GM18517 (cell line): ENCODE measurements around the gene PCK2.
A peak's percentile ranks its signal among the peaks of the same experiment; 100 is the strongest.

Source experiments
- ATAC-seq: cut with Tn5 transposase; IDR thresholded peaks from one replicate; pipeline ENCODE4 v1.9.1; 2021; ENCODE audit warnings: mild to moderate bottlenecking, moderate library complexity; ENCODE audit not compliant: unreplicated experiment

The PCK2 gene

GRCh38 chr14:24114532-24115421 lies 20.7 kb downstream of the PCK2 start, which contains the start of the genes DCAF11 and NRL:
DCAF11 (plus strand) TSS chr14:24114777; CDS start chr14:24115595, 818 bp downstream.
NRL (minus strand) TSS chr14:24114949; CDS start chr14:24082848, 32,101 bp downstream.
- peak; percentile 87 for ATAC-seq

- no peak for ATAC-seq
Measured at GRCh38 chr14:24115422-24116127, 21.5 kb downstream of the PCK2 start.

GRCh38 chr14:24116128-24116814 lies 22.2 kb downstream of the PCK2 start:
- no peak for ATAC-seq

- no peak for ATAC-seq
Measured at GRCh38 chr14:24117179-24117578, 23.1 kb downstream of the PCK2 start.

GRCh38 chr14:24119691-24120090 lies 25.6 kb downstream of the PCK2 start:
- no peak for ATAC-seq

- ATAC-seq = no peak
Measured at GRCh38 chr14:24121210-24121609, 27.1 kb downstream of the PCK2 start.

GRCh38 chr14:24122416-24122815 lies 28.3 kb downstream of the PCK2 start:
- ATAC-seq = no peak

GRCh38 chr14:24122898-24123297 lies 28.8 kb downstream of the PCK2 start:
- no peak for ATAC-seq

- no peak for ATAC-seq
Measured at GRCh38 chr14:24123424-24124417, 29.6 kb downstream of the PCK2 start.

GRCh38 chr14:24126939-24127338 lies 32.8 kb downstream of the PCK2 start:
- no peak for ATAC-seq

GRCh38 chr14:24127673-24128072 lies 33.6 kb downstream of the PCK2 start:
- ATAC-seq = no peak

GRCh38 chr14:24129410-24129998 lies 35.4 kb downstream of the PCK2 start:
- ATAC-seq = no peak

GRCh38 chr14:24130380-24130716 lies 36.2 kb downstream of the PCK2 start, which contains the start of gene FITM1:
FITM1 (plus strand) TSS chr14:24130659; CDS start chr14:24131564, 905 bp downstream.
- ATAC-seq = no peak

GRCh38 chr14:24130717-24131548 lies 36.8 kb downstream of the PCK2 start:
- no peak for ATAC-seq

- ATAC-seq = no peak
Measured at GRCh38 chr14:24131549-24131966, 37.4 kb downstream of the PCK2 start.

GRCh38 chr14:24132061-24132685 lies 38.1 kb downstream of the PCK2 start:
- ATAC-seq = no peak

- no peak for ATAC-seq
Measured at GRCh38 chr14:24132976-24133375, 38.9 kb downstream of the PCK2 start.

GRCh38 chr14:24133735-24134134 lies 39.6 kb downstream of the PCK2 start:
- ATAC-seq = no peak

GRCh38 chr14:24135584-24135833 lies 41.4 kb downstream of the PCK2 start:
- peak; percentile 2 for ATAC-seq
